CD8-positive, alpha-beta memory T cell (primary cell): Measurements from ENCODE around the gene MAMDC4. TPM values are rescaled to one million over a fixed set of nuclear protein-coding genes. Genes with fewer than 3 reads are reported as not detected.
A peak's percentile ranks its signal among the peaks of the same experiment; 100 is the strongest.

Experiments used
- CTCF ChIA-PET: fragments of 350-600 bp; sonication (Branson Sonifier 250); formaldehyde crosslinking; loops from one replicate; lab custom pipeline; 2021; ENCODE audit warnings: antibody characterized with exemption; lab: Charles Lee
- POLR2A ChIA-PET: fragments of 350-600 bp; sonication (Branson Sonifier 250); formaldehyde crosslinking; loops from one replicate; lab custom pipeline; 2021; ENCODE audit warnings: antibody characterized with exemption; lab: Charles Lee
- DNase-seq, 5 donors: peaks; one replicate each; pipeline versions ENCODE4 v3.0.0 to v3.0.0-alpha.2; 2020 to 2022; ENCODE audit warnings: mixed read lengths in 1 of 5
- H3K27ac ChIP-seq: one replicate; pipeline ENCODE4 v1.7.0; 2013; ENCODE audit warnings: low read depth, mild to moderate bottlenecking, low read length, moderate library complexity
- H3K27me3 ChIP-seq: 2 replicates; pipeline ENCODE4 v1.7.0; 2013; ENCODE audit warnings: low read length, mild to moderate bottlenecking; ENCODE audit not compliant: insufficient read depth, poor library complexity, severe bottlenecking
- H3K36me3 ChIP-seq: 2 replicates; pipeline ENCODE4 v1.7.0; 2013; ENCODE audit warnings: mild to moderate bottlenecking, low read length, moderate library complexity; ENCODE audit not compliant: insufficient read depth
- H3K4me1 ChIP-seq: 2 replicates; pipeline ENCODE4 v1.7.0; 2013; ENCODE audit warnings: mild to moderate bottlenecking, low read length, moderate library complexity; ENCODE audit not compliant: insufficient read depth
- H3K4me3 ChIP-seq: 2 replicates; pipeline ENCODE4 v1.7.0; 2013; ENCODE audit warnings: mild to moderate bottlenecking, low read length
- H3K9me3 ChIP-seq: 2 replicates; pipeline ENCODE4 v1.7.0; 2013; ENCODE audit warnings: mild to moderate bottlenecking, low read length
- H3K27ac Mint-ChIP-seq, 8 donors: one replicate each; pipeline ENCODE4 v1.8.0; 2020 to 2021; ENCODE audit warnings: mixed read lengths in 8 of 8, mild to moderate bottlenecking in 6 of 8, inconsistent platforms in 3 of 8, moderate library complexity in 3 of 8
- H3K27me3 Mint-ChIP-seq, 2 donors: one replicate each; pipeline ENCODE4 v1.8.0; 2020 to 2021; ENCODE audit warnings: mixed read lengths in 2 of 2, mild to moderate bottlenecking in 1 of 2, moderate library complexity in 1 of 2
- H3K36me3 Mint-ChIP-seq, 3 donors: one replicate each; pipeline ENCODE4 v1.8.0; 2020 to 2021; ENCODE audit warnings: mixed read lengths in 3 of 3, inconsistent platforms in 1 of 3, mild to moderate bottlenecking in 1 of 3
- H3K4me1 Mint-ChIP-seq, 3 donors: one replicate each; pipeline ENCODE4 v1.8.0; 2020 to 2021; ENCODE audit warnings: mixed read lengths in 3 of 3, inconsistent platforms in 1 of 3, mild to moderate bottlenecking in 1 of 3
- H3K4me3 Mint-ChIP-seq, 7 donors: one replicate each; pipeline ENCODE4 v1.8.0; 2020 to 2021; ENCODE audit warnings: mixed read lengths in 7 of 7, mild to moderate bottlenecking in 6 of 7, moderate library complexity in 4 of 7, inconsistent platforms in 2 of 7
- H3K9me3 Mint-ChIP-seq, 5 donors: one replicate each; pipeline ENCODE4 v1.8.0; 2020 to 2022; ENCODE audit warnings: mixed read lengths in 5 of 5, mild to moderate bottlenecking in 3 of 5, moderate library complexity in 2 of 5, inconsistent platforms in 1 of 5
- polyA plus RNA-seq: library from polyadenylated mRNA; unstranded; fragments of 300-500 nt; fragmentation: Illumina TruSeq; gene quantifications from one replicate; pipeline ENCODE4 v1.2.3, GENCODE V29; 2021
- total RNA-seq, 2 experiments: library from RNA; stranded (reverse); gene quantifications; one replicate each; pipeline ENCODE4 v1.2.3, GENCODE V29; 2021

MAMDC4 gene
- total and polyA plus RNA-seq, 3 experiments from 2014 or later: 12.2 to 12.9 TPM; not detected in 1

- Histone ChIP-seq H3K4me3 (peak overlapping the region; percentile 74), H3K9me3 (no peaks in the 10 kb centered on the region), H3K4me1 (peaks cover 23% of the 10 kb centered on the region), H3K27me3 (peaks cover 4% of the 10 kb centered on the region), H3K36me3 (no peaks in the 10 kb centered on the region), H3K27ac (peak overlapping the region; percentile 81)
- CTCF ChIA-PET: interaction anchor here (0.9 to 1.3 kb wide), 4 partner anchors 34 to 239 kb away, joined by 3 to 4 read pairs (median 3); partner anchors contain the start of gene MAN1B1
- Mint-ChIP-seq H3K4me3 (peak overlapping the region; percentile 80 to 92 (median 89)), H3K4me1 (peaks cover 4 to 35% (median 16%) of the 10 kb centered on the region in 3 donors), H3K27ac (peak overlapping the region; percentile 57 to 88 (median 78)), H3K27me3 (peaks cover 11 to 27% of the 10 kb centered on the region in 2 donors), H3K9me3 (peaks cover 0 to 3% (median 0%) of the 10 kb centered on the region in 5 donors), H3K36me3 (peaks cover 0 to 5% (median 0%) of the 10 kb centered on the region in 3 donors)
- POLR2A ChIA-PET: interaction anchor here (0.5 to 0.6 kb wide), 2 partner anchors 24 to 118 kb away, joined by 5 to 6 read pairs; no protein-coding TSS in a partner anchor
- DNase-seq: peak; percentile 47 to 81 (median 69)
Measured at GRCh38 chr9:136847826-136848392, 4.2 kb upstream of the MAMDC4 start.

GRCh38 chr9:136848393-136849037 lies 3.6 kb upstream of the MAMDC4 start:
- H3K9me3 Mint-ChIP-seq: peaks cover 0 to 3% (median 0%) of the 10 kb centered on the region in 5 donors
- peak overlapping the region in 1 of 8 donors; percentile 88 for H3K27ac Mint-ChIP-seq
- peak in 1 of 5 donors; percentile 22 for DNase-seq
- peaks cover 0 to 5% (median 0%) of the 10 kb centered on the region in 3 donors for H3K36me3 Mint-ChIP-seq
- peaks cover 18% of the 10 kb centered on the region for H3K4me1 ChIP-seq
- H3K27me3 ChIP-seq: peaks cover 4% of the 10 kb centered on the region
- H3K9me3 ChIP-seq: no peaks in the 10 kb centered on the region
- peak overlapping the region; percentile 87 to 98 (median 90) for H3K4me3 Mint-ChIP-seq
- H3K4me3 ChIP-seq: peak overlapping the region; percentile 88
- H3K36me3 ChIP-seq: no peaks in the 10 kb centered on the region
- peak overlapping the region; percentile 81 for H3K27ac ChIP-seq
- POLR2A ChIA-PET: interaction anchor here (0.5 to 0.6 kb wide), 3 partner anchors 24 to 221 kb away, joined by 3 to 6 read pairs (median 5); no protein-coding TSS in a partner anchor
- H3K27me3 Mint-ChIP-seq: peaks cover 10 to 26% of the 10 kb centered on the region in 2 donors
- peaks cover 2 to 32% (median 14%) of the 10 kb centered on the region in 3 donors for H3K4me1 Mint-ChIP-seq
- CTCF ChIA-PET: interaction anchor here (0.9 to 1.1 kb wide), 3 partner anchors 51 to 238 kb away, joined by 3 to 4 read pairs (median 3); partner anchors contain the start of gene MAN1B1

DNA sequence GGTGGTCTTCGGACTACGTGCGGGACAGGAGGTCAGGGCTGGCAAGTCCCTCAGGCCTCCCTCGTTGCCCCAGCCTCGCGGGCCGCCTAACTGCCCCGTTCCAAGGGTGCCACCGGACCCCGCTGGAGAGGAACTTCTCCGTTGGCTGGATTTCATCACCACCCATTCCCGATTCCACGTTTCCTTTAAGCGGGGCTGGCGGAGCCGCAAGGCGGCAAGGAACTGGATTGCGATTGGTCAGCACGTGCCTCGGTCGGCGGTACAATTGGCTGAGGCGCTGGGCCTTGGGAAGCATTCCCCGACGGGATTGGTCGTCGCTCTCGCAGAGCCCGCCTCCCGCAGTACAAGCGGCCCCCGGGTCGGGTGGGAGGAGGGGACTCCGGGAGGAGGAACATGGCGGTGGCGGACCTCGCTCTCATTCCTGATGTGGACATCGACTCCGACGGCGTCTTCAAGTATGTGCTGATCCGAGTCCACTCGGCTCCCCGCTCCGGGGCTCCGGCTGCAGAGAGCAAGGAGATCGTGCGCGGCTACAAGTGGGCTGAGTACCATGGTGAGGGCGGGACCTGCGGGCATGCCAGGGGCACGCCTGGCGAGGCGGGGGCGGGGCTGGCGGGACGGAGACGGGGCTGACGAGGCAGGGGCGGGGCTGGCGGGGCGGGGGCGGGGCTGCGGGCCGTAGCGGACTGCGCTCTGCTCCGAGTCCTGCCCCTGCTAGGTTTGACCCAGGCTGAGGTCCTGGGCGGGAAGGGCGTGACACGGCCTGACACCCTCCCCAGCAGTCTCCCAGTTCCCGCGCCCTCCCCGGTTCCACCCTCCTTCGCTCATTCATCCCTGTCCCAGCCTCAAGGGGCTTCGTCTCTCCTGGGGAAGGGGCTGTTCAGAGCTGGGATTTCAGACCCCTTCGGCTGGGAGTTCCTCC lies 2.8 kb upstream of the MAMDC4 start, which contains the start of gene PHPT1:
PHPT1 (plus strand) TSS at position 372 of the 922 bp plus-strand sequence; CDS start at position 394, 22 bp downstream.
- H3K4me1 ChIP-seq: peaks cover 17% of the 10 kb centered on the region
- peak within 1 kb of the TSS; percentile 87 to 98 (median 90) for H3K4me3 Mint-ChIP-seq

GRCh38 chr9:136849960-136850865 lies 1.9 kb upstream of the MAMDC4 start:
- CTCF ChIA-PET: no interaction called here
- Histone ChIP-seq H3K9me3 (no peaks in the 10 kb centered on the region), H3K4me3 (peak overlapping the region; percentile 50), H3K36me3 (no peaks in the 10 kb centered on the region), H3K4me1 (peaks cover 17% of the 10 kb centered on the region), H3K27ac (peak overlapping the region; percentile 61), H3K27me3 (peaks cover 4% of the 10 kb centered on the region)
- Mint-ChIP-seq H3K27me3 (peaks cover 8 to 19% of the 10 kb centered on the region in 2 donors), H3K36me3 (peaks cover 0 to 5% (median 0%) of the 10 kb centered on the region in 3 donors), H3K4me1 (peaks cover 0 to 27% (median 12%) of the 10 kb centered on the region in 3 donors), H3K27ac (peak overlapping the region in 2 of 8 donors; percentile 80 to 88), H3K4me3 (peak overlapping the region; percentile 66 to 92 (median 89)), H3K9me3 (peaks cover 0 to 3% (median 0%) of the 10 kb centered on the region in 5 donors)
- no peak for DNase-seq
- POLR2A ChIA-PET: interaction anchor here (0.5 kb wide), 1 partner anchor 220 kb away, joined by 3 read pairs; the partner anchor contains the start of gene SAPCD2

More for the DNA sequence above, 2.8 kb upstream of the MAMDC4 start, which contains the start of gene PHPT1:
- peak within 1 kb of the TSS; percentile 64 to 88 (median 84) for H3K27ac Mint-ChIP-seq
- peak within 1 kb of the TSS; percentile 88 for H3K4me3 ChIP-seq
- ChIA-PET POLR2A (interaction anchor here (0.5 kb wide), 1 partner anchor 221 kb away, joined by 3 read pairs; the partner anchor contains the start of gene SAPCD2), CTCF (no interaction called here)
- H3K4me1 Mint-ChIP-seq: peaks cover 0 to 27% (median 12%) of the 10 kb centered on the region in 3 donors
- no peaks in the 10 kb centered on the region for H3K9me3 ChIP-seq
- DNase-seq: peak; percentile 94 to 98 (median 96)
- H3K9me3 Mint-ChIP-seq: peaks cover 0 to 3% (median 0%) of the 10 kb centered on the region in 5 donors
- peaks cover 8 to 21% of the 10 kb centered on the region in 2 donors for H3K27me3 Mint-ChIP-seq
- H3K27ac ChIP-seq: peak within 1 kb of the TSS; percentile 81
- peaks cover 0 to 5% (median 0%) of the 10 kb centered on the region in 3 donors for H3K36me3 Mint-ChIP-seq
- H3K27me3 ChIP-seq: peaks cover 4% of the 10 kb centered on the region
- H3K36me3 ChIP-seq: no peaks in the 10 kb centered on the region

- Histone ChIP-seq H3K27ac (no peak overlapping the region), H3K4me3 (no peak overlapping the region), H3K9me3 (no peaks in the 10 kb centered on the region), H3K36me3 (no peaks in the 10 kb centered on the region), H3K4me1 (peaks cover 17% of the 10 kb centered on the region), H3K27me3 (peaks cover 4% of the 10 kb centered on the region)
- H3K27ac Mint-ChIP-seq: peak overlapping the region in 1 of 8 donors; percentile 27
- ChIA-PET CTCF (interaction anchor here (1.5 to 1.6 kb wide), 2 partner anchors 9 to 196 kb away, joined by 3 to 6 read pairs; partner anchors contain the start of gene AJM1), POLR2A (interaction anchor here (0.6 kb wide), 1 partner anchor 148 kb away, joined by 3 read pairs; no protein-coding TSS in a partner anchor)
- peak in 1 of 5 donors; percentile 39 for DNase-seq
- peak overlapping the region in 1 of 7 donors; percentile 68 for H3K4me3 Mint-ChIP-seq
- peaks cover 0 to 5% (median 0%) of the 10 kb centered on the region in 3 donors for H3K36me3 Mint-ChIP-seq
- H3K4me1 Mint-ChIP-seq: peaks cover 0 to 27% (median 12%) of the 10 kb centered on the region in 3 donors
- peaks cover 8 to 17% of the 10 kb centered on the region in 2 donors for H3K27me3 Mint-ChIP-seq
- H3K9me3 Mint-ChIP-seq: peaks cover 0 to 3% (median 0%) of the 10 kb centered on the region in 5 donors
Measured at GRCh38 chr9:136850866-136851775, 1.0 kb upstream of the MAMDC4 start.
